HepG2 (cell line): Measurements from ENCODE around the gene PRDX6. TPM values are rescaled to one million over a fixed set of nuclear protein-coding genes. Genes with fewer than 3 reads are reported as not detected.
A peak's percentile ranks its signal among the peaks of the same experiment; 100 is the strongest.

ENCODE experiments used
- ATRX ChIP-seq: sonication (generic); formaldehyde crosslinking; IDR thresholded peaks from 2 replicates; pipeline ENCODE4 v1.4.0; 2020; ENCODE audit warnings: missing genetic modification reagents, borderline replicate concordance
- CTCF ChIP-seq: sonication (generic); formaldehyde crosslinking; IDR thresholded peaks from 2 replicates; pipeline ENCODE4 v1.5.0; 2020; ENCODE audit warnings: mild to moderate bottlenecking, missing genetic modification reagents, moderate library complexity
- FOXP1 ChIP-seq, 2 experiments: fragments of 450-650 bp in 1 of 2; IDR thresholded peaks; 2 replicates each; pipeline ENCODE4 v1.6.1; 2017 to 2018; ENCODE audit warnings: antibody characterized with exemption in 1 of 2
- GFI1 ChIP-seq: sonication (generic); formaldehyde crosslinking; IDR thresholded peaks from 2 replicates; pipeline ENCODE4 v1.5.0; 2020; ENCODE audit warnings: missing genetic modification reagents, mild to moderate bottlenecking, borderline replicate concordance
- HNRNPH1 ChIP-seq: fragments of 200-400 bp; formaldehyde crosslinking; optimal IDR thresholded peaks from 2 replicates; pipeline ENCODE3; 2017; ENCODE audit warnings: mild to moderate bottlenecking, low read depth, low read length
- HOXA7 ChIP-seq: sonication (generic); formaldehyde crosslinking; IDR thresholded peaks from 2 replicates; pipeline ENCODE4 v1.8.1; 2022; ENCODE audit warnings: mild to moderate bottlenecking, missing genetic modification reagents, moderate library complexity
- NCOA2 ChIP-seq: sonication (generic); formaldehyde crosslinking; IDR thresholded peaks from 2 replicates; pipeline ENCODE4 v1.8.0; 2022; ENCODE audit warnings: inconsistent platforms
- RAD21 ChIP-seq: fragments of 450-650 bp; formaldehyde crosslinking; IDR thresholded peaks from 2 replicates; pipeline ENCODE4 v1.5.0; 2020; ENCODE audit warnings: mild to moderate bottlenecking
- RCOR2 ChIP-seq: IDR thresholded peaks from 2 replicates; pipeline ENCODE4 v1.6.1; 2016; ENCODE audit warnings: missing biosample characterization, missing genetic modification reagents
- RFX1 ChIP-seq: fragments of 450-650 bp; IDR thresholded peaks from 2 replicates; pipeline ENCODE4 v1.6.1; 2017
- SMC3 ChIP-seq: IDR thresholded peaks from 2 replicates; pipeline ENCODE4 v1.6.1; 2011; ENCODE audit warnings: low read length, improper control_type of control experiment
- SP4 ChIP-seq: sonication (generic); formaldehyde crosslinking; IDR thresholded peaks from 2 replicates; pipeline ENCODE4 v1.8.1; 2023; ENCODE audit warnings: mild to moderate bottlenecking, missing genetic modification reagents
- SRF ChIP-seq: IDR thresholded peaks from 2 replicates; pipeline ENCODE4 v1.6.1; 2011; ENCODE audit warnings: mild to moderate bottlenecking, low read depth, low read length, moderate library complexity
- SSRP1 ChIP-seq: IDR thresholded peaks from 2 replicates; pipeline ENCODE4 v1.6.1; 2016; ENCODE audit warnings: control low read depth
- STAG1 ChIP-seq: sonication (generic); formaldehyde crosslinking; IDR thresholded peaks from 2 replicates; pipeline ENCODE4 v1.4.0; 2020; ENCODE audit warnings: missing genetic modification reagents
- THRA ChIP-seq: sonication (generic); formaldehyde crosslinking; IDR thresholded peaks from 2 replicates; pipeline ENCODE4 v1.4.0; 2020; ENCODE audit warnings: missing genetic modification reagents, borderline replicate concordance
- U2AF2 ChIP-seq: fragments of 200-400 bp; formaldehyde crosslinking; IDR thresholded peaks from 2 replicates; pipeline ENCODE4 v1.6.1; 2017; ENCODE audit warnings: low read depth, mild to moderate bottlenecking, low read length
- ZGPAT ChIP-seq: IDR thresholded peaks from 2 replicates; pipeline ENCODE4 v1.6.1; 2016; ENCODE audit warnings: mild to moderate bottlenecking
- ZKSCAN1 ChIP-seq: fragments of 150-350 bp; IDR thresholded peaks from 2 replicates; pipeline ENCODE4 v1.6.1; 2014; ENCODE audit warnings: low read length
- ZKSCAN5 ChIP-seq: sonication (generic); formaldehyde crosslinking; IDR thresholded peaks from 2 replicates; pipeline ENCODE4 v1.5.1; 2020; ENCODE audit warnings: mild to moderate bottlenecking, missing genetic modification reagents
- ZNF17 ChIP-seq: sonication (generic); formaldehyde crosslinking; IDR thresholded peaks from 2 replicates; pipeline ENCODE4 v1.5.0; 2020; ENCODE audit warnings: mild to moderate bottlenecking, missing genetic modification reagents
- ZNF20 ChIP-seq: sonication (generic); formaldehyde crosslinking; IDR thresholded peaks from 2 replicates; pipeline ENCODE4 v1.4.0; 2020; ENCODE audit warnings: mild to moderate bottlenecking, moderate library complexity, missing genetic modification reagents
- ZNF264 ChIP-seq: sonication (generic); formaldehyde crosslinking; IDR thresholded peaks from 2 replicates; pipeline ENCODE4 v1.4.0; 2020; ENCODE audit warnings: missing genetic modification reagents
- ZNF329 ChIP-seq: sonication (generic); formaldehyde crosslinking; IDR thresholded peaks from 2 replicates; pipeline ENCODE4 v1.9.0; 2021; ENCODE audit warnings: low read depth, mild to moderate bottlenecking, missing genetic modification reagents
- ZNF34 ChIP-seq: sonication (generic); formaldehyde crosslinking; IDR thresholded peaks from 2 replicates; pipeline ENCODE4 v1.4.0; 2020; ENCODE audit warnings: mild to moderate bottlenecking, missing genetic modification reagents, borderline replicate concordance
- ZNF607 ChIP-seq: sonication (generic); formaldehyde crosslinking; IDR thresholded peaks from 2 replicates; pipeline ENCODE4 v1.5.1; 2020; ENCODE audit warnings: missing genetic modification reagents, mild to moderate bottlenecking, borderline replicate concordance
- polyA plus RNA-seq, 8 experiments: library from polyadenylated mRNA; depleted of rRNA in 3 of 8; stranded (reverse) in 7 of 8; unstranded in 1 of 8; fragments of >200 nt; fragmentation: Illumina TruSeq in 4 of 8; extraction: Trizol in 4 of 8; gene quantifications; 2 replicates each; pipeline versions ENCODE4 v1.2.1 to v1.2.3, GENCODE V29; 2011 to 2016; ENCODE audit warnings: low read depth in 4 of 8, missing spikeins in 1 of 8, mixed read lengths in 1 of 8; ENCODE audit not compliant: insufficient read depth in 1 of 8
- total RNA-seq, 5 experiments: library from RNA; depleted of rRNA; stranded (reverse); fragments of >200 nt; fragmentation: Illumina TruSeq; extraction: Trizol; gene quantifications; 2 replicates each; pipeline ENCODE4 v1.2.3, GENCODE V29; 2016; ENCODE audit warnings: low read depth in 1 of 5

The PRDX6 gene
- total and polyA plus RNA-seq, 2 of the 13 experiments (the other 11 are each of a cell fraction or from before 2014, with no cell fraction given) = 224 to 309 TPM

- TF ChIP-seq RCOR2 (CRISPR knock-in tag) (no peak), SSRP1 (CRISPR knock-in tag) (no peak), U2AF2 (no peak), ZNF607 (CRISPR knock-in tag) (no peak), SRF (no peak), HNRNPH1 (no peak), ATRX (CRISPR knock-in tag) (no peak), CTCF (peak; percentile 88), RAD21 (CRISPR knock-in tag) (peak; percentile 77), NCOA2 (CRISPR knock-in tag) (no peak), RFX1 (no peak), ZKSCAN5 (CRISPR knock-in tag) (no peak), SP4 (CRISPR knock-in tag) (no peak), ZKSCAN1 (no peak), ZGPAT (no peak), ZNF20 (no peak), ZNF264 (no peak), ZNF34 (CRISPR knock-in tag) (no peak), GFI1 (CRISPR knock-in tag) (peak; percentile 30; the same call in 1 of the 2 replicates), HOXA7 (CRISPR knock-in tag) (no peak), ZNF17 (CRISPR knock-in tag) (no peak), STAG1 (peak; percentile 93), SMC3 (peak; percentile 83), FOXP1 (IDR thresholded peaks at IDR 0.05) (no peak), FOXP1 (CRISPR knock-in tag; IDR thresholded peaks at IDR 0.05) (no peak), ZNF329 (CRISPR knock-in tag) (no peak), THRA (0 out of 2 replicates have a peak, but pooled peaks have one; percentile 26)
- TF ChIP-seq, all 625 proteins: peak for 8
These were observed 45.7 kb upstream of the PRDX6 start (continued) for GRCh38 chr1:173431304-173432045.
